Panc1 (cell line): ENCODE measurements around the gene LDLR. TPM values are rescaled to one million over a fixed set of nuclear protein-coding genes. Genes with fewer than 3 reads are reported as not detected.
A peak's percentile ranks its signal among the peaks of the same experiment; 100 is the strongest.

Source experiments
- ATAC-seq: fragments of 200-7000 bp; cut with Tn5 transposase; 2 replicates; pipeline ENCODE4 v1.9.1; 2020; ENCODE audit warnings: mild to moderate bottlenecking, moderate library complexity
- BruUV-seq: library from RNA; stranded (reverse); fragments of 400-500 nt; replicated peaks from 2 replicates; lab custom pipeline; 2021; lab: Mats Ljungman, UMichigan
- CTCF ChIA-PET: fragments of 300-600 bp; sonication (Branson Sonifier 250); formaldehyde crosslinking; loops from one replicate; lab custom pipeline; 2022; ENCODE audit warnings: antibody characterized with exemption; lab: Charles Lee
- POLR2A ChIA-PET: fragments of 300-600 bp; sonication (Branson Sonifier 250); formaldehyde crosslinking; loops from one replicate; lab custom pipeline; 2022; ENCODE audit warnings: antibody characterized with exemption; lab: Charles Lee
- DNase-seq: peaks from one replicate; pipeline ENCODE4 v3.0.0-alpha.2; 2010; ENCODE audit warnings: low read depth, low spot score
- H3K27ac ChIP-seq: 2 replicates; pipeline ENCODE4 v1.5.1; 2011; ENCODE audit warnings: mild to moderate bottlenecking, low read length, inconsistent platforms
- H3K27me3 ChIP-seq: fragments of 200-500 bp; sonication (Bioruptor generic); 2 replicates; pipeline ENCODE4 v1.6.0; 2014; ENCODE audit warnings: low read length, inconsistent platforms; ENCODE audit not compliant: control insufficient read depth, insufficient read depth
- H3K36me3 ChIP-seq: fragments of 200-500 bp; sonication (Bioruptor generic); 2 replicates; pipeline ENCODE4 v1.5.1; 2014; ENCODE audit warnings: inconsistent platforms, mild to moderate bottlenecking, low read length, moderate library complexity; ENCODE audit not compliant: control insufficient read depth, insufficient read depth
- H3K4me1 ChIP-seq: 2 replicates; pipeline ENCODE4 v1.5.1; 2011; ENCODE audit warnings: inconsistent platforms, mild to moderate bottlenecking, low read length, moderate library complexity; ENCODE audit not compliant: control insufficient read depth, insufficient read depth
- H3K4me3 ChIP-seq, 2 experiments: 2 replicates each; pipeline ENCODE4 v1.5.1; 2011 to 2012; ENCODE audit warnings: low read depth in 2 of 2, low read length in 2 of 2, mild to moderate bottlenecking in 2 of 2, inconsistent platforms in 1 of 2, moderate library complexity in 1 of 2
- H3K9me3 ChIP-seq: fragments of 200-500 bp; sonication (Bioruptor generic); 2 replicates; pipeline ENCODE4 v1.5.1; 2014; ENCODE audit warnings: low read depth, mild to moderate bottlenecking, inconsistent platforms, low read length, moderate library complexity; ENCODE audit not compliant: control insufficient read depth, insufficient read depth
- CTCF ChIP-seq: fragments of 450-650 bp; IDR thresholded peaks from 2 replicates; pipeline ENCODE4 v1.5.1; 2017; ENCODE audit warnings: mild to moderate bottlenecking
- POLR2AphosphoS5 ChIP-seq: IDR thresholded peaks from 2 replicates; pipeline ENCODE4 v1.6.1; 2012; ENCODE audit warnings: mild to moderate bottlenecking, low read depth, low read length, moderate library complexity
- REST ChIP-seq, 2 experiments: IDR thresholded peaks; 2 replicates each; pipeline ENCODE4 v1.6.1; 2011 to 2012; ENCODE audit warnings: low read depth in 2 of 2, control low read depth in 1 of 2, low read length in 1 of 2, mild to moderate bottlenecking in 1 of 2, moderate library complexity in 1 of 2; ENCODE audit not compliant: insufficient read depth in 1 of 2
- SIN3A ChIP-seq: IDR thresholded peaks from 2 replicates; pipeline ENCODE4 v1.6.1; 2012; ENCODE audit warnings: low read depth, mild to moderate bottlenecking, low read length, moderate library complexity, borderline replicate concordance; ENCODE audit not compliant: insufficient read depth
- TCF7L2 ChIP-seq: IDR thresholded peaks from 2 replicates; pipeline ENCODE4 v1.6.1; 2011; ENCODE audit warnings: mild to moderate bottlenecking, low read depth, low read length, inconsistent platforms
- in situ Hi-C: cut with HindIII; loops from 2 replicates; pipeline ENCODE4 v1.10.0; 2016; ENCODE audit warnings: low sequenced_read_pairs, low pct_unique_long_range_greater_than_20kb
- intact Hi-C: fragments of 100-400 bp; cut with micrococcal nuclease; formaldehyde crosslinking; loops from one replicate; pipeline ENCODE4 v1.10.0; 2022; ENCODE audit not compliant: unreplicated experiment
- microRNA-seq: library from miRNA; unstranded; fragments of <30 nt; microRNA quantifications from one replicate; pipeline ENCODE4 v1.1.0, GENCODE V29; 2020; ENCODE audit not compliant: unreplicated experiment
- total RNA-seq: library from RNA; stranded (reverse); gene quantifications from one replicate; pipeline ENCODE4 v1.2.1, GENCODE V29; 2021; ENCODE audit not compliant: unreplicated experiment

The LDLR gene
- total RNA-seq, 1 experiment from 2014 or later, result 203 TPM

- H3K36me3 ChIP-seq, result peaks cover 2% of the 10 kb centered on the region; the same call in 1 of the 2 replicates
- no peak for DNase-seq
- H3K27ac ChIP-seq, result no peak overlapping the region
- POLR2A ChIA-PET, result no interaction called here
- no peak overlapping the region for H3K4me3 ChIP-seq
- CTCF ChIA-PET, result no interaction called here
- no peak for ATAC-seq
- TF ChIP-seq POLR2AphosphoS5 (no peak), CTCF (no peak), TCF7L2 (no peak), REST (IDR thresholded peaks at IDR 0.05; ENCODE audit: insufficient read depth in 1 of 2, low read depth in 2 of 2, low read length in 1 of 2) (no peak), SIN3A (no peak)
- no peaks in the 10 kb centered on the region for H3K27me3 ChIP-seq
- BruUV-seq, result no TSS peak
- no peaks in the 10 kb centered on the region; the same call in 1 of the 2 replicates for H3K4me1 ChIP-seq
- H3K9me3 ChIP-seq, result no peaks in the 10 kb centered on the region
- in situ Hi-C loops (no loop called here), intact Hi-C loops (no loop called here)
Observed at GRCh38 chr19:11181488-11181887, 92.2 kb downstream of the LDLR start.

Small RNAs within 50 kb of the gene (microRNA-seq; reads per million reads assigned to microRNA genes)
- 8.9 reads per million, percentile 27 among the genes with 10 or more reads in this experiment for gene MIR6886

Other genes starting within 250 kb of the LDLR start
- gene C19orf38, start 241.0 kb upstream of the LDLR start, total RNA-seq, result not detected
- 44.9 TPM for gene CARM1, start 217.9 kb upstream of the LDLR start, total RNA-seq
- gene YIPF2, start 160.8 kb upstream of the LDLR start, total RNA-seq, result 29.0 TPM
- 16.5 TPM for gene TIMM29, start 160.7 kb upstream of the LDLR start, total RNA-seq
- gene SMARCA4, start 128.4 kb upstream of the LDLR start, total RNA-seq, result 36.2 TPM
- 50.6 TPM for gene SPC24, start 66.3 kb downstream of the LDLR start, total RNA-seq
- 121 TPM for gene KANK2, start 108.1 kb downstream of the LDLR start, total RNA-seq
- gene ANGPTL8, start 150.2 kb downstream of the LDLR start, total RNA-seq, result not detected
- 19.4 TPM for gene DOCK6, start 173.1 kb downstream of the LDLR start, total RNA-seq
- not detected for gene TSPAN16, start 206.7 kb downstream of the LDLR start, total RNA-seq